Activated CD4-positive, alpha-beta T cell treated with anti-CD3 and anti-CD28 coated beads for 24 hours (primary cell): ENCODE data around the gene SLC1A2.

Experiments used
- DNase-seq, 2 donors: peaks; one replicate each; pipeline ENCODE4 v3.0.0-alpha.2; 2020; ENCODE audit warnings: low read depth in 2 of 2

SLC1A2 gene

DNA sequence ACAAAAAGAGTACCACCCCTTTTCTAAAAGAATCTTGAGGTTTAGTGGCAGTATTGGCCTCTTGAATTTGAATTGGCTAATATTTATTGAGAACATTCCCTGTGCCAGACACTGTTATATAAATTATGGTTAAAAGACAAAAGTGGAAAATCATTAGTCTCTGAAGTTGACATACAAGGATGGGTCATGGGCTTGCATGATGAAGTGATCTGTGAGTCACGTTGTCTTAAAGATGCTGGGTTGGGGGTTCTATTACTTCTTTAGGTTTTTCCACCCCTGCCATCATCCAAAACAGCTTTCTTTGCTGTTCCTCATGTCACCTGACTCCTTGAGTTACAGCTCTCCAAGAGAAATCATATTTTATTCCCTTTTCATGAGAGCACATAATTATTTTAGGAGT lies 195.4 kb downstream of the SLC1A2 start:
- no peak for DNase-seq

DNA sequence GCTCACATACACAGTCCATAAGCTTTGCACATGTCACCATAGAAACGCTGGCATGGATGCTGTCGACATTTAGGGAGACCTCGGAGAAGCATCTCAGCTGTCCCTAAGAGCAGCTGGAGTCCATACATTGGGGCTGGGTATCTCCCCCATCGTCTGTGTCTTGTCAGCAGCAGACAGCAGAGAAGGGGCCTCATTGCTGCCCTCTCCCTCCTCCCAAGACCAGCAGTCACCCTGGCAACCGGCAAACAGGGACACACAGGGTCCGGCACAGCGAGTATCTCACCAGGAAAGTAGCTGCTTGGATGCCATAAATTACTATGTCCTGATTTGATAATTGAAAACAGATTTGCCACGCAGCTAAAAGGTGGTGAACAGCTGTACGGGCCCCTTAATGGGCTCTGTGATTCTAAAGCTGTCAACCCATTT lies 196.0 kb downstream of the SLC1A2 start:
- DNase-seq: no peak

DNA sequence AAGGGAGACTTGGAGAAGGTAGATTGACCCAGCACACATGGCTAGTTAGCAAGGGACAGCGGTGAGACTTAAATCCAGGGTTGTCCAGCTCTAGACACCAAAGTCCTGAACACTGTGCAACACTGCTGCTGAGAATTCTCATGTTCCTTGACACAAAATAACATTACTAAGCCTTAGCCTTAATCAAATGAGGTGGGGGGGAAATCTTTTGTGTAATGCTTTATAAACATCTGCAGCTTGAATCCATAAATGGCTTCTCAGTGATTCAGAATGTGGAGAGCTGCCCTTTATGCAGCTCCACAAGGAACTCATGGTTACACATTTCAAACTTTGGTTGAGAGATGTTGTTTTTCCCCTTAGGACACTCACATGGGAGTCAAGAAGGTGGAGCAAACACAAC lies 200.4 kb downstream of the SLC1A2 start:
- DNase-seq: no peak

DNA sequence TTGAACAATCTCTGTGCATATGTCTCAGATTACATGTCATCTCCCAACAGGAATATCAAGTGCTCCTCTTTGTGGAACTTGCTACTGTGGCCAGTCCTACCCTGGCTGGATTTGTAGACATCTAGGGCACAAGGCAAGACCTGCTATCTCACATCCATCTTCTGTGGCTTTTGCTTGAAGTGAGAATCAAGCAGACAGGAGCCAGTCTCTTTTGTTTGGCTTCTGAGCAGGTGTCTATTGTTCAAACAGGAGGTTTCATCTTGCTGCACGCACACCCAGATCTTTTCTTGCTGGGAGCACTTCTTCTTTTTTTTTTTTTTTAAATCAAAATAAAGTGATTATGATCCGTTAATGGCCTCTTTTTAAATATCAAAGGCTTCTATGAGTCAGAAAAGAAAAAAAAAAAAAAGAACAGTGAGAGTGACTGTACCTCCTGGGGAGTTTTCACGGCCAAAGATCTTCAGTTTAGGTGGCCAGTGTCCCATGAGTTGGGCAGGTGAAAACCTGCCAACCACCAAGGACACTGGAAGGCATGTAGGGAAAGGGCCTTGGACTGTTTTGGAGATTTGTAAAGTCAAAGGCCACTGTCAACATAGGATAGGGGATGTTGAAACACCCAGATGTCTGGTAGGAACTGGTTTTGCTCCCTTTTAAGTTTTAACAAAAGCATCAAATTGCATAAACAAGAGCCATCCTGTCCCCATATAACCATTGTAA lies 202.2 kb downstream of the SLC1A2 start:
- DNase-seq: no peak

DNA sequence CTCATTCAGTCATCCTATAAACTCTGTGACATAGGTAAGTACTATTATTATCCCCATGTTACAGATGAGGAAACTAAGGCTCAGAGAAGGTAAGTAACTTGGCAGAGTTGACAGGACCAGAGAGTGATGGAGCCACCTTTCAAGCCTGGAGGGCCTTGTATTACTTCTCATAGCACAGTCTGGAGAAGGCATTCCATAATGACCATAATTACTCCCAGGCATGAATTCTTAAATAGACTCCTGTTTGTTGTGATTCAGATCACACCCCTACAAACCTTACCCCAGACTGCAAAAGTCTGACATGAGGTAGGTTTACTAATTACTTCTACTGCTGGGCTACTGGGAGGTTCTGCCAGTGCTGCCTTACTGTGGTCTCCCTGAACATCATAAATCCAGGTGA lies 203.4 kb downstream of the SLC1A2 start:
- no peak for DNase-seq

DNA sequence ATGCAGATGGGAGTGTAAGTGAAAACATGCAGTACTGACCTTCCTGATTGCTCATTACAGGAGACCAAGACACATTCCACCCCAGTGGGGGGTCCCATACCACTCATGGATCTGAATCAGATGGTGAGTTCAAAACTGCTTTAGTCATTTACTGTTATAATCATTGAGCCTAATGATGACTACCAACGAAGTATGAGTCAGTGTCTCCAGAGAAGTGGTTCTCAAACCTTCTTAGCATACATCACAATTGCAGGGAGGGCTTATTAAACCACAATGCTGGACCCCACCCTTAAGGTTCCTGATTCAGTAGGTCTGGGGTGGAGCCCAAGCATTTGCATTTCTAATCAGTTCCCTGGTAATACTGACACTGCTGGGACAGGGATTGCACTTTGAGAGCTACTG lies 204.6 kb downstream of the SLC1A2 start:
- DNase-seq: peak in 1 of 2 donors; percentile 13

DNA sequence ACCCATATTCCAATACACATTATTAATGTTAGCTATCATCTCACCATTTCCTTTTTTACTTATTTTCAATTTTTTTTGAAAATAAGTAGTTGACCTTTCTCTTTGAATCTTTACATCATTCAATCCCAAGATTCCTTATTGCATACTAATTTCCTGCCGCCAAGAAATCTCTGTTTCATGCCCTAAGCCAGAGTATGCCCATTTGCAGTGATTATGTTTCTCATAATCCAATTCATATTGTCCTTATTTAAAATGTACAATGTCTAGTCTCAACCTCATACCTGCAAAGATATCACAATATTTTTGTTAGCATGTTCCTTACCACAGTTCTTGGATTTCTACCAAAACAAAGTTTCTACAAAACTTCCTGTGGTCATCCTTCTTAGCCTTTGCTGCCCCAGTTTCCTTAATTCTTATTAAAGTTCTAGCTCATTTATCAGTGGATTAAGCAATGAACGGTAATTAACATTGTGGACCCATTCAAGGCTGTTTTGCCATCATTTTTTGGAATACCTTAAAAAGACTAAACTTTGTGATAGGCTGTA lies 205.1 kb downstream of the SLC1A2 start:
- no peak for DNase-seq

DNA sequence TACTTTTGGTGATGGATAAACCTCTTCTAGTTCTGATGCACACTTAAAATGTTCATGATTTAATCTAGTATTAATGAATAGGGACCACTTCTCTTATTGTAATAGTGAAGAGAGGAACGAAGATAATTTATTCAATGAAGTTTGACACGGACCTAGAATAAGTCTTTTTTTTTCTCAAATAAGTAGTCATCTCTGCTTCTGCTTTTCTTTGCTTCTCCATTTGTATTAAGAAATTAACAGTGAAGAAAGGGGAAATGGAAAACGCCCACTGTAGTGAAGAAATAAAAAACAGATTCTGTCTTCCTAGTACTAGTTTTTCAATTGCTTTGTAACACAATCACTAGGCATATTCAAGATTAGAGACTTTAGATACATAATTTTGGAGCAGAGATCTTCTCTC lies 207.4 kb downstream of the SLC1A2 start:
- no peak for DNase-seq

DNA sequence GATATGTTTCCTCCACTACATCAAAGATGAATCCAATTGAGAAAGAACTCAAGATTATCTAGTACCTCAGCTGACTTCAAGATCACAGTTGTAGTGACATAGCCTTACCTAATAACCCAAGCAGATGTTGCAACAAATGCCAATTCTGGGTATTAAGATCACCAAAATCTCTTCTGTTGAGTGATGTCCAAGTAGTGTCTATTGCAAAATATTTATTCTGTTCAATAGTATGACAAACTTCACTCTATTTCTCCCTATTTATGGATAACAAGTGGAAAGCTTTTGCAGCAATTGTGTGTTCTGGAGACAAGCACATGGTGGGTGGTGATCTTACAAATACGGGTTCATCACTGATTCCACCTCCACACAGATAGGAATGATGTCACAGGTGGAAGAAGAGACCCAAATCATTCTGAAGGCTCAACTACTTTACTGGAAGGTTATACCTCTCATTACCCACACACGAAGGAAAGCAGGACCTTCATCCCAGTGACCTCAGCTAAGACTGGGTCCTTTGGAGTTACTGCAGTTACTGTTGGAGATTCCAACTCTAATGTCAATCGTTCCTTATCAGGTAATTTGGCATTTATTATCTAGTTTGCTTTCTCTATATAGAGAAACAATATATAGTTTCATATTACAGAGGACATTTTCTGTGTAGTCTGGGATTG lies 208.3 kb downstream of the SLC1A2 start:
- DNase-seq: no peak

DNA sequence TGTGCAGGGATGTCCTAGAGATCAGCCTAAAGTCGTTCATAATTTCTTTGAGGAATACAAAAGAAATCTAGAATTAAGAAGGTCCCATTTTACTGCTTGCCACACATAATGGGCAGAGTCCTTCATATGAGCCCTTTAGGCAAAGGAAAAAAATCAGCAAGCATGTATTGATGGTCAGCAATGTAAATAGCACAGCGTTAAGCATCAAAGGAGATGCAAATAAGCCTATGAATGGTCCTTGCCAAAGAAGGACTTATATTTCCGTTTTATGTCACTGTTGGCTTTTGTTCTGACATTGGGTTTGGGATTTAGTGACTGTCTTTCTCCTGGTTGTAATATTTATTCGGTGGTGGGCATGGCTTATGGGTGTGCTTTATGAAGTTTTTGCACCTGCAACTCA lies 210.6 kb downstream of the SLC1A2 start:
- DNase-seq: no peak

DNA sequence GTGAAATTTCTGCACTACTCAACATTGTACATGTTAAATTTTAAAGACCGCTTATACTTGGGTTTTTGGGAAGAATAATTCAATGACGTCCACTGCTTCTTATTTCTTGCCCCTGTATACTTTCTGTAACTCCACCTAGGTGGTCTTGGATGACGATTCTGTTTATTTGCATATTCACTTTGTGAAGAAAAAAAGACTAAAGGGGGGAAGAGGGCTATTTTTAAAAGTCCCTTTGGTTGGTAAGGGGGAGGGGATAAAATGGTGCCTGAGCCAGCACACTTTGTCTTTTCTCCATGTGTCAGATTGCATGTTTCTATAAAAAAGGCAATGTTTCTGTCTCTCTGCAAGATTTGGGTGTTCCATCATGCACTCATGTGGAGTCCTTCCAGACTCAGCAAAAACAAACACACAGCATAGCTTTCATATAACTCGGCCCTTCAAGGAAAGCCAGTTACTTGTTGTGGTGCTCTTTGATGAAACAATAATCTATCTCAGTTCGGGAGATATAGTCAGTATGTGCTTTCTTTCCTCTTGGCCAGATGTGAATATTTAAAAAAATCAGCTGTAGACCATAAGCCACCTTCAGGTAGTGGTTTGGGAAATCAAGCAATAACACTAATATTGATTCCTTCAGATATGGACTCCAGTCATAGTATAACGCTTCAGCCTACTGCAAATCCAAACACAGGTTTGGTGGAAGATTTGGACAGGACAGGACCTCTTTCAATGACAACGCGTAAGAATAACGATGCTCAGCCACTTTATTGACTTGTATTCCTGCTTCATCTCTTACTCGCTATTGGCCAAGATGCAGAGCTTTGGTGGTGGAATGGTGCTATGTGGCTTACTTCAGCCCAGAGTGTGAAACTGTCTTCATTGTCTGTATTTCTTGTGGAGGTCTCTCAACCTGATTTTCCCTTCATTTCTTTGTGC lies 211.6 kb downstream of the SLC1A2 start:
- DNase-seq: no peak

DNA sequence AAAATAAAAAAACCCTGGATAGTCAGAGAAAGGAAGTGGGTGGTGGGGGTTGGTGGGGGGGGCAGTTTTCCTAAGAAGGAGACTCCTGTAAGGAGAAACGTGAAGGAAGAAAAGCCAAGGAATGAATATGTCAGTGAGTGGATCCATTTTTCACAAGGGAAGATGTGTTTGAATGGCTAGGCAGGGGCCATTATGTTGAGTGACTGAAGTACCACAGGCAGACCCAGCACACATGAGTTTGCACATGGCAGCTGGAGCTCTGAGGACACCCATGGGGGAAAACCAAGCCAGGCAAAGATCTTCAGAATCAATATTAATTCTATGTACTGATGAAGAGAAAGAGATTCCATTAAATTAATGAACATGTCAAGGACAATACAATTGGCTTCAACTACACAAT lies 212.7 kb downstream of the SLC1A2 start:
- no peak for DNase-seq

DNA sequence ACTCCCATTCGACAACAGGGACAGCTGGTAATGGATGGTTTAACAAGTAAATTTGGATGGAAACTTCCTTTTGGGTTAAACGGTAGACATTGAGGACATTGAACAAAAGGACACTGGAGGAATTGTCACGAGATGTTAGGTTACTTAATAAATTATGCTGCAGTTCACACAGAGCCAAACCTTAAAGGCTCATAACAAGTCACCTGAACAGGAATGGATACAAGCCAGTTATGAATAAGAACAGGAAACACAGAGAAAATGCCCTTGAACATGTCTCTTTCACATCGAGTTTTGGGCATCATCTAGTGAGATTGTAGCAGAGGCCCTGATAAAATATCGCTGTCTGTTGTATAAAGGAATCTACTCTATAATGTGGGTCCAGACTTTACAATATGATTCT lies 214.7 kb downstream of the SLC1A2 start:
- DNase-seq: no peak
